Measurements from ENCODE around the gene PKP4.

The PKP4 gene

GRCh38 chr2:158723181-158723838 is 266.6 kb downstream of the PKP4 start:
- no peak for DNase-seq

- DNase-seq = no peak
Observed at GRCh38 chr2:158723921-158724802, 267.4 kb downstream of the PKP4 start.

GRCh38 chr2:158724803-158725381 is 268.1 kb downstream of the PKP4 start:
- DNase-seq = no peak

- DNase-seq = no peak
Observed at GRCh38 chr2:158725441-158725891, 268.7 kb downstream of the PKP4 start.

GRCh38 chr2:158726911-158727592 is 270.3 kb downstream of the PKP4 start:
- DNase-seq = no peak

- DNase-seq = no peak
Observed at GRCh38 chr2:158728422-158728821, 271.7 kb downstream of the PKP4 start.

- no peak for DNase-seq
Observed at GRCh38 chr2:158729451-158729850, 272.7 kb downstream of the PKP4 start.

- DNase-seq = no peak
Observed at GRCh38 chr2:158729873-158730620, 273.3 kb downstream of the PKP4 start.

- no peak for DNase-seq
Observed at GRCh38 chr2:158730621-158731140, 273.9 kb downstream of the PKP4 start.

- no peak for DNase-seq
Observed at GRCh38 chr2:158731386-158731785, 274.6 kb downstream of the PKP4 start.
